Prostate gland (tissue), 2 donors: ENCODE results near the gene RBBP8NL.

Source experiments
- POLR2A ChIP-seq: fragments of 450-650 bp; IDR thresholded peaks from one replicate; pipeline ENCODE4 v1.6.1; 2016; ENCODE audit warnings: antibody characterized with exemption, mild to moderate bottlenecking
- POLR2AphosphoS5 ChIP-seq: sonication (generic); formaldehyde crosslinking; IDR thresholded peaks from one replicate; pipeline ENCODE4 v1.6.1; 2017; ENCODE audit warnings: antibody characterized with exemption
- TF ChIP-seq, protein P1 (sequence below), 4 experiments: fragments of 200-600 bp in 2 of 4; fragments of 450-650 bp in 2 of 4; sonication (generic) in 2 of 4; IDR thresholded peaks; 1 replicate in 3 of 4; 2 replicates in 1 of 4; pipeline ENCODE4 v1.5.1; 2016 to 2019; ENCODE audit warnings: antibody characterized with exemption in 4 of 4, mild to moderate bottlenecking in 2 of 4, moderate library complexity in 2 of 4

DNA sequence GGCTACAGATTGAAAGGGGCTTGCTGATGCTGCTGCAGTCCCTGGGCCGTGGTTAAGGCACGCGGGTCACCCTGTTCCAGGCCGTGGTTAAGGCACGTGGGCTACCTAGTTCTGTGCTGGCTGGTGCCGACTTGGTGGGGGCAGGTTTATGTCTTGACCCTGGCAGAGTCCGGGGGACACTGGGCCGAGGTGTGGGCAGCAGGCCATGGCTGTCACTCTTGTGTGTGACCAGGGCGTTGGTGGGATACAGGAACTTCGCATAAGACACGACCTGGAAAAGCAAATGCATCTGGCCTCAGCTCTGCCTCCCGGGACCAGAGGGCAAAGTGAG, 34.0 kb downstream of the RBBP8NL start:
- TF ChIP-seq, protein P1, sequence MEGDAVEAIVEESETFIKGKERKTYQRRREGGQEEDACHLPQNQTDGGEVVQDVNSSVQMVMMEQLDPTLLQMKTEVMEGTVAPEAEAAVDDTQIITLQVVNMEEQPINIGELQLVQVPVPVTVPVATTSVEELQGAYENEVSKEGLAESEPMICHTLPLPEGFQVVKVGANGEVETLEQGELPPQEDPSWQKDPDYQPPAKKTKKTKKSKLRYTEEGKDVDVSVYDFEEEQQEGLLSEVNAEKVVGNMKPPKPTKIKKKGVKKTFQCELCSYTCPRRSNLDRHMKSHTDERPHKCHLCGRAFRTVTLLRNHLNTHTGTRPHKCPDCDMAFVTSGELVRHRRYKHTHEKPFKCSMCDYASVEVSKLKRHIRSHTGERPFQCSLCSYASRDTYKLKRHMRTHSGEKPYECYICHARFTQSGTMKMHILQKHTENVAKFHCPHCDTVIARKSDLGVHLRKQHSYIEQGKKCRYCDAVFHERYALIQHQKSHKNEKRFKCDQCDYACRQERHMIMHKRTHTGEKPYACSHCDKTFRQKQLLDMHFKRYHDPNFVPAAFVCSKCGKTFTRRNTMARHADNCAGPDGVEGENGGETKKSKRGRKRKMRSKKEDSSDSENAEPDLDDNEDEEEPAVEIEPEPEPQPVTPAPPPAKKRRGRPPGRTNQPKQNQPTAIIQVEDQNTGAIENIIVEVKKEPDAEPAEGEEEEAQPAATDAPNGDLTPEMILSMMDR (IDR thresholded peaks at IDR 0.05): no peak
- TF ChIP-seq POLR2A (no peak), POLR2AphosphoS5 (no peak)
